GM12892 (cell line): ENCODE data around the gene P3H3. TPM values are rescaled to one million over a fixed set of nuclear protein-coding genes. Genes with fewer than 3 reads are reported as not detected.

Experiments
- DNase-seq: peaks from one replicate; pipeline ENCODE4 v3.0.0; 2011; ENCODE audit not compliant: insufficient read length
- FAIRE-seq: peaks from 2 replicates; lab custom pipeline; 2011; peaks lifted over from hg19 to GRCh38; lab: Jason Lieb, UNC
- POLR2A ChIP-seq: IDR thresholded peaks from 2 replicates; pipeline ENCODE4 v1.6.1; 2011; ENCODE audit warnings: low read depth, low read length, control low read depth
- POLR2AphosphoS5 ChIP-seq: IDR thresholded peaks from 2 replicates; pipeline ENCODE4 v1.6.1; 2011; ENCODE audit warnings: low read depth, low read length, control low read depth
- TAF1 ChIP-seq: IDR thresholded peaks from 2 replicates; pipeline ENCODE4 v1.6.1; 2011; ENCODE audit warnings: low read depth, mild to moderate bottlenecking, control low read depth, low read length, borderline replicate concordance
- polyA plus RNA-seq: library from polyadenylated mRNA; unstranded; fragments of >200 nt; gene quantifications from one replicate; pipeline ENCODE4 v1.2.1, GENCODE V29; 2012; ENCODE audit warnings: missing spikeins, inconsistent platforms; ENCODE audit not compliant: missing spikeins

P3H3 gene
- polyA plus RNA-seq: not detected

- FAIRE-seq (no peak), DNase-seq (no peak)
- no peak for TF ChIP-seq TAF1
- TF ChIP-seq POLR2AphosphoS5: no peak
- no peak for TF ChIP-seq POLR2A
Measured at GRCh38 chr12:6827982-6828780, at the start of gene P3H3. Gene P3H3, plus strand, starts transcription at chr12:6828407. Its CDS starts 34 bp downstream, at chr12:6828441.

- FAIRE-seq: peak; percentile 99
Measured at GRCh38 chr12:6778574-6779550, 49.3 kb upstream of the P3H3 start.

DNA sequence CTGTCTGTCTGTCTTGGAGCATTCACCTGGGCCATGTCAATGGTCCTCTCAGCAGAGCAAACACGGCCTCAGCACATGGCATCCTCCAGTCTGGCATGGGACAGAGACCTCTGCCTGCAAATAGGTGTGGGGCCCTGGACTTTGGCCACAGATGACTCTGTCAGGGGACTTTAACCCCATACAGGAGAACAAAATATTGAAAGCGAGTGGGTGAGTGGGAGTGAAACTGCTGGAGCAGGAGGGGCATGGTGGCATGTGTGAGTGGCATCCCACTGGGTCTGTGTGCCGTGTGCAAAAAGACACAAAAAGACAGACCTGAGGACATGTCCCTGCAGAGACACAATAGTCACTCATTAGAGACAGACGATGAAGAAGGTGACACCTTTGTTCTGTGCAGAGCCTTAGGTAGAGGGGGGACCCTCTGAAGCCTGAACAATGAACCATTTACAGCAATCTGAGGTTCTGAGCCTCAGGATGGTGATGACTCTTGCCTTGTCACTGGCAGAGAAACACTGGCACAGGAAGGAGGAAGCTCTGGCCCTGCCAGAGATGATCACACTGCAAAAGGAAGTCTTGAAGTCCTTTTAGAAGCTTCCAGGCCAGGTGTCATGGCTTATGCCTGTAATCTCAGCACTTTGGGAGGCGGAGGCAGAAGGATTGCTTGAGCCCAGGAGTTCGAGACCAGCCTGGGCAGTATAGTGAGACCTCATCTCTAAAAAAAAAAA lies 48.3 kb upstream of the P3H3 start:
- DNase-seq (no peak), FAIRE-seq (peak; percentile 44)
- TF ChIP-seq POLR2AphosphoS5 (no peak), TAF1 (no peak), POLR2A (no peak)

More at GRCh38 chr12:6778574-6779550, 49.3 kb upstream of the P3H3 start:
- DNase-seq: peak; percentile 78
- no peak for TF ChIP-seq POLR2AphosphoS5
- no peak for TF ChIP-seq POLR2A
- no peak for TF ChIP-seq TAF1

DNA sequence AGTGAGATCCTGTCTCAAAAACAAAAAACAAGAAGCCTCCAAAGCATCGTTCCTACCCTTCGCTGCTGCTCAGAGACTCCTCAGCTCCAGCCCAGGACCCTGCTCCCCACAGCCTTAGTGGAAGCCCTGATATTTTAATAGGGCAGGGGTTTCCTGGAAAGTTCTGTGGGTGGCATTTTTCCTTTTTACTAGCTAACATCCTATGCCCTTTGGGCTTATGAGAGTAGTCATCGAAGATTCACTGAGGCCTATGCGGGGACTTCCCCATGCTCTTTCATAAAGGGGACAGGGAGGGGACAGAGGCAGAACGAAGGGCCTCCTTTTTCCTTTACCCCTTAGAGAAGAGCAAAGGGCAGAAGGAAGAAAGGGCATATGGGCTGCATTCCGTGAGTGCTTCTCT lies 47.6 kb upstream of the P3H3 start:
- DNase-seq (no peak), FAIRE-seq (no peak)
- TF ChIP-seq POLR2AphosphoS5: no peak
- TF ChIP-seq TAF1: no peak
- TF ChIP-seq POLR2A: no peak

GRCh38 chr12:6782119-6782518 lies 46.1 kb upstream of the P3H3 start:
- no peak for FAIRE-seq
- TF ChIP-seq POLR2A: no peak
- no peak for TF ChIP-seq POLR2AphosphoS5
- TF ChIP-seq TAF1: no peak

DNA sequence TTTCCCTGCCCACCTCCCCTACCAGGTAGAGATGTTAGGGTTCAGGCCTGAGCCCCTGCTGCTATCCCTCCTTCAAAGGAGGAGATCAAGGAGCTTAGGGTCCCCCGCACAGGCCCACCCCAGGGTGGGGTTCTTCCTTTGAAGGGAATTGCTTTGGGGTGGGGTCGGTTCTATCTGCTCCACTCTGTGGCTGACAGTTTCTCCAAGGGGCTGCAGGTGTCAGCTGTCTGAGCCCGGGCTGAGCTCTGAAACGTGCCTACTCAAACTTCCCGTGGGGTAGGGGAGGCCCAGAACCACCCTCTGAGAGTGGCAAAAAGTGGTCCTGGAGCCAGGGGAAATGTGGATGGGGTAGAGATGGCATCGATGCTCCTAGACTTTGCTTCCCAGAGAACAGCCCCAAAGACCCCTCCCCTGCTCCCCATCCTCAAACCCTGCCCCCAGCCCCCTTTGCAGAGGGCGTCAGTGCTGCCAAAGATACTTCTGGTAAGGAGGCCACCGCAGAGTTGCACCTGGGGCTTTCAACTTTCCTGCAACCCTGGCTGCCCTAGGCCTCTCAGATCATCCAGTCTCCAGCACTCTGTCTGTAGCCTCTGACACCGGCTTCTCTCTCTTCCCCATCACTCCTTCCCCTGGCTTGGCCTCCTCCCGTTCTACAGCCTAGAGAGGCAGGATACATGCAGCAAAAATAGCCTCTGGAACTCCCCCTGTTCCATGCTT lies 45.2 kb upstream of the P3H3 start:
- FAIRE-seq: no peak
- no peak for TF ChIP-seq TAF1
- no peak for TF ChIP-seq POLR2A
- no peak for TF ChIP-seq POLR2AphosphoS5
- DNase-seq: no peak

More at GRCh38 chr12:6782119-6782518, 46.1 kb upstream of the P3H3 start:
- no peak for DNase-seq

GRCh38 chr12:6783828-6784227 lies 44.4 kb upstream of the P3H3 start:
- DNase-seq (no peak), FAIRE-seq (no peak)
- TF ChIP-seq POLR2AphosphoS5: no peak
- TF ChIP-seq POLR2A: no peak

DNA sequence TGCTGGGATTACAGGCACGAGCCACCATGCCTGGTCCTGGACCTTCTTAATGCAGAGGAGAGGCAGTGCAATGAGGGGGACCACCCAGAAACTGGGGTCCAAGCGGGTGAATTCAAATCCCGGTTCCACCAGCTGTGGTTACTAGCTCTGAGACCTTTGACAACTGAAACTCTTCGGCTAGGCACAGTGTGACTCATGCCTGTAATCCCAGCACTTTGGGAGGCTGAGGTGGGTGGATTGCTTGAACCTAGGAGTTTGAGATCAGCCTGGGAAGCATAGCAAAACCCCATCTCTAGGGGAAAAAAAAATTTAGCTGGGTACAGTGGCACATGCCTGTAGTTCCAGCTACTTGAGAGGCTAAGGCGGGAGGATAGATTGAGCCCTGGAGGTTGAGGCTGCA lies 43.9 kb upstream of the P3H3 start:
- FAIRE-seq (peak; percentile 9), DNase-seq (no peak)
- TF ChIP-seq POLR2A: no peak
- no peak for TF ChIP-seq TAF1
- TF ChIP-seq POLR2AphosphoS5: no peak

GRCh38 chr12:6784761-6785160 lies 43.4 kb upstream of the P3H3 start:
- FAIRE-seq: no peak
- no peak for DNase-seq
- no peak for TF ChIP-seq POLR2A

GRCh38 chr12:6786416-6787094 lies 41.7 kb upstream of the P3H3 start:
- DNase-seq (no peak), FAIRE-seq (no peak)
- no peak for TF ChIP-seq POLR2A

DNA sequence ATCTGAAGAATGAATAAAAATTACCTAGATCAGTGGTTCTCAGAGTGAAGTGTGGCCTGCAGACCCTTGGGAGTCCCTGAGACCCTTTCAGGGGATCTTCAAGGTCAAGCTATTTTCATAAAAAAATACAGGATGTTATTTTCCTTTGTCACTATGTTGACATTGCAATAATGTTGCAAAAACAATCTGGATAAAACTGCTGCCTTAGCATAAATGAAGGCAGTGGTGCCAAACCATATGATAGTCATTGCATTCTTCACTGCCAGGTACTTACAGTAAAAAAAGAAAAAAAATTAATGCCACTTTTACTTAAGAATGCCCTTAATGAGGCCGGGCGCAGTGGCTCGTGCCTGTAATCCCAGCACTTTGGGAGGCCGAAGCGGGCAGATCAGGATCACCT lies 40.9 kb upstream of the P3H3 start:
- TF ChIP-seq POLR2AphosphoS5 (no peak), POLR2A (no peak), TAF1 (no peak)
- DNase-seq (no peak), FAIRE-seq (no peak)
